ENCODE measurements around the gene DPP7. TPM values are rescaled to one million over a fixed set of nuclear protein-coding genes. Genes with fewer than 3 reads are reported as not detected.

The DPP7 gene
- total and polyA plus RNA-seq, 10 of the 15 experiments (the other 5 are each of a cell fraction or from before 2014, with no cell fraction given) = 0.68 to 245 (median 106) TPM

DNA sequence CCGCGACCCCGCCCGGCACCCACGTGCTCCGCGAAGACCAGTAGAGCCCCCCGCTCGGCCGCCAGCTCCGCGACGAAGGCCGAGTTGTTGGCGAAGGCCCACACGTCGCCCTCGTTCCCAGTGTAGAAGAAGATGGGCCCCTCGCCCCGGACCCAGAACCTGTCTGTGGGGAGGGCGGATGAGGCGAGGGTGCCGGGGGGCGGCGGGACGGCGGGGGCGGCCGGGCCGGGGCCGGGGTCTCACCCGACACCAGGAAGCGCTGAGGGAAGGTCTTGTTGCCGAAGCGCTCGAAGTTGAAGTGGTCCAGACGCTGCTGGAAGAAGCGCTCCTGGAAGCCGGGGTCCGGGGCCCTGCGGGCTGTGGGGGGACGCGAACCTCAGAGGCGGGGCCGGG, 317 bp downstream of the DPP7 start (continued):
- TF ChIP-seq, protein P1, sequence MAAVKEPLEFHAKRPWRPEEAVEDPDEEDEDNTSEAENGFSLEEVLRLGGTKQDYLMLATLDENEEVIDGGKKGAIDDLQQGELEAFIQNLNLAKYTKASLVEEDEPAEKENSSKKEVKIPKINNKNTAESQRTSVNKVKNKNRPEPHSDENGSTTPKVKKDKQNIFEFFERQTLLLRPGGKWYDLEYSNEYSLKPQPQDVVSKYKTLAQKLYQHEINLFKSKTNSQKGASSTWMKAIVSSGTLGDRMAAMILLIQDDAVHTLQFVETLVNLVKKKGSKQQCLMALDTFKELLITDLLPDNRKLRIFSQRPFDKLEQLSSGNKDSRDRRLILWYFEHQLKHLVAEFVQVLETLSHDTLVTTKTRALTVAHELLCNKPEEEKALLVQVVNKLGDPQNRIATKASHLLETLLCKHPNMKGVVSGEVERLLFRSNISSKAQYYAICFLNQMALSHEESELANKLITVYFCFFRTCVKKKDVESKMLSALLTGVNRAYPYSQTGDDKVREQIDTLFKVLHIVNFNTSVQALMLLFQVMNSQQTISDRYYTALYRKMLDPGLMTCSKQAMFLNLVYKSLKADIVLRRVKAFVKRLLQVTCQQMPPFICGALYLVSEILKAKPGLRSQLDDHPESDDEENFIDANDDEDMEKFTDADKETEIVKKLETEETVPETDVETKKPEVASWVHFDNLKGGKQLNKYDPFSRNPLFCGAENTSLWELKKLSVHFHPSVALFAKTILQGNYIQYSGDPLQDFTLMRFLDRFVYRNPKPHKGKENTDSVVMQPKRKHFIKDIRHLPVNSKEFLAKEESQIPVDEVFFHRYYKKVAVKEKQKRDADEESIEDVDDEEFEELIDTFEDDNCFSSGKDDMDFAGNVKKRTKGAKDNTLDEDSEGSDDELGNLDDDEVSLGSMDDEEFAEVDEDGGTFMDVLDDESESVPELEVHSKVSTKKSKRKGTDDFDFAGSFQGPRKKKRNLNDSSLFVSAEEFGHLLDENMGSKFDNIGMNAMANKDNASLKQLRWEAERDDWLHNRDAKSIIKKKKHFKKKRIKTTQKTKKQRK (IDR thresholded peaks at IDR 0.05; ENCODE audit: low read depth, low read length) = no peak
- TF ChIP-seq ETV6 (conservative IDR thresholded peaks at IDR 0.05 in 1 of 2, IDR thresholded peaks at IDR 0.05 in 1 of 2; ENCODE audit: borderline replicate concordance in 1 of 2, low read depth in 1 of 2) (no peak), PAX5 (IDR thresholded peaks at IDR 0.05; ENCODE audit: borderline replicate concordance, low read depth, low read length) (no peak), WRNIP1 (IDR thresholded peaks at IDR 0.05; ENCODE audit: borderline replicate concordance, low read depth, low read length) (no peak), BMI1 (IDR thresholded peaks at IDR 0.05; ENCODE audit: borderline replicate concordance) (no peak), SMAD5 (IDR thresholded peaks at IDR 0.05; ENCODE audit: low read depth) (no peak), ZNF384 (IDR thresholded peaks at IDR 0.05; ENCODE audit: borderline replicate concordance, low read depth, low read length) (no peak), CBX5 (IDR thresholded peaks at IDR 0.05; ENCODE audit: low read depth) (no peak), NBN (IDR thresholded peaks at IDR 0.05) (no peak), ZNF207 (IDR thresholded peaks at IDR 0.05; ENCODE audit: borderline replicate concordance) (no peak)
